Stimulated activated CD4-positive, alpha-beta T cell treated with anti-CD3 and anti-CD28 coated beads, TNF-alpha, amount 100 ng/mL, for 24 hours (primary cell): ENCODE data around the gene ZNF184.
"Not testable (repeated sequence)": the region's sequence is repeated elsewhere in the genome, so short reads cannot be mapped to it uniquely, and the experiment has no call there.

ENCODE experiments used
- DNase-seq, 3 experiments: peaks; one replicate each; pipeline ENCODE4 v3.0.0-alpha.2; 2020; ENCODE audit warnings: low read depth in 3 of 3

The ZNF184 gene

GRCh38 chr6:27424851-27425250, 48.1 kb downstream of the ZNF184 start:
- DNase-seq: not testable (repeated sequence)

DNA sequence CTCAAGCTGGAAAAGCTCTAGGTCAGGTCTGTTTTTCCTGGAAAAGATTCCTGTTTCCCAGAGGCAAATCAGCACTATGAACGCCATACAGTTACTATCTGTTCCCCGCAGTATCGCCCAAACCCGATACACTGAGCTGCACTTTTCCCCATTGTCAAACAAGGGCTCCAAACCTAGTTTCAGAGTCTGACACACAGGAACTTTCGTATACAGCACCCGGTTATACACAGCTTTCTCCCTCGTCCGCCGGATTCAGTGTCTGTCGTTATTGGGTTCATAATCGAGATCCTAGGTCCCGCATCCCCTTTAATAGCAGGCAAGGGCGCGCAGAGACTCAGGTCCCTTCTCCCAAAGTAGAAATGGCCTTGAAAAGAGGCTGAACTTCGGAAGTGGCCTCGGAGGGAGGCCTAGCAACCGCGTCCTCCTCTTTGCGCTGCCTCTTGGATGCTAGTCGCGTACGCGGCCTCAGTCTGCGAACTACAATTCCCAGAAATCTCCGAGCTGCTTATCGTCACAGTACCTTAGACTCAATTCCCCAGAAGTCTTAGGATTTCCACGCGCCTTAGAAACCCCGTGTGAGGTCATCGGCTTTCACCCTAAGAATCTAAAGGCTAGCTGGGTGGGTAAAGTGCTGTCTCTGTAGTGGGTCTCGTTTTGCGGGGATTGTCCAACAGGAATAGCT, 50.1 kb downstream of the ZNF184 start:
- DNase-seq: no peak

- DNase-seq: no peak
Measured at GRCh38 chr6:27419363-27419762, 53.5 kb downstream of the ZNF184 start.

GRCh38 chr6:27415898-27416297, 57.0 kb downstream of the ZNF184 start:
- DNase-seq: no peak

- no peak for DNase-seq
Measured at GRCh38 chr6:27414996-27415395, 57.9 kb downstream of the ZNF184 start.

DNA sequence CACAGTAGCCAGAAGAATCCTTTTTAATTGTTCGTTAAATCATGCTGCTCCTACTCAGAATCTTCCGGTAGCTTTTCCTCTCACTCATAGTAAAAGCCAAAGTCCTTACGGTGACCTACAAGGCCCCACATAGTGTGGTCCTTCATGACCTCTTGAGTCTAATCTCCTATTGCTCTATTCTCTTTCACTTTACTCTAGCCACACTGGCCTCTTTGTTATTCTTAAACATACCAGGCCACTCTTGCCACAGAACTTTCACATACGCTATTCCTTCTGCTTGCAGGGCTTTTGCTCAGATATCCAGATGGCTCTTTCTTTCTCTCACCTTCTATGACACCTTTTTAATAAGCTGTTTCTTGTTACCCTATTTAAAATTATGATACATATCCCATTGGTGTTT, 58.6 kb downstream of the ZNF184 start:
- DNase-seq: no peak

DNA sequence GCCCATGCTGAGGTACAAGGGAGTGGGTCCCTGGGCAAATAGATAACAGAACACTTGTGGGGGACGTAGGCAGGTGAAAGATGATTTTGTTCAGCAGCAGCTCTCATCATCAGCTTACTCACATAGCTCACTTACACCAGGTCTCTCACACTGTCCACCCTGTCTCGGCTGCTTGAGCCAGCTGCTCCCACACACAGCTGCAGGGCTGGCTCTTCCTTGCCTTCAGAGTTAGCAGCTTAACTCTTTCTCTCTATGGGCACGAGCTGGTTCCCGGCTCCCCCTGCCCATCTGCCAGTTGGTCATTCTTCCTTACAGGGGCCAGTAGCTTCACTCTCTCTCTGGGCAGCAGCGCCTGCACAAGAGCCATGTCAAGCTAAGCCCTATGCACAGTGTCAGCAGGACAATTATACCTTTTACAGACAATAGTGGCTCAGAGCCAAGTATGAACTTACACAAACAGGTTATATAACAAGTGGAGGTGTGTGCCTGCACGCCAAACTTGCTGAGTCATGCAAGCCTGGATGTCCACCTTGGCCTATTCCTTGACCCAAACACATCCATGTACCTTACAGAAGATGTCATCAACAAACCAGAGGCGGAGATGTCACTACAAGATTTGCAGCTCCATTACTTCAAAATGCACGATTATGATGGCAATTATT, 65.6 kb downstream of the ZNF184 start:
- DNase-seq: no peak

GRCh38 chr6:27406085-27406484, 66.8 kb downstream of the ZNF184 start:
- DNase-seq: no peak

GRCh38 chr6:27400877-27401642, 71.8 kb downstream of the ZNF184 start:
- no peak for DNase-seq
